H1 (cell line): Measurements from ENCODE around the gene LZTFL1. TPM values are rescaled to one million over a fixed set of nuclear protein-coding genes. Genes with fewer than 3 reads are reported as not detected.

ENCODE experiments used
- BACH1 ChIP-seq: IDR thresholded peaks from 2 replicates; pipeline ENCODE4 v1.6.1; 2012; ENCODE audit warnings: low read length, improper control_type of control experiment
- CBX8 ChIP-seq: fragments of 300-800, 300-1000 bp; sonication (generic); IDR thresholded peaks from 2 replicates; pipeline ENCODE4 v1.7.1; 2016; ENCODE audit warnings: low read depth, low read length, borderline replicate concordance
- CHD1 ChIP-seq: IDR thresholded peaks from 2 replicates; pipeline ENCODE4 v1.6.1; 2012; ENCODE audit warnings: low read depth, low read length, improper control_type of control experiment
- CHD7 ChIP-seq: fragments of 300-600 bp; sonication (generic); IDR thresholded peaks from 2 replicates; pipeline ENCODE4 v1.7.1; 2012; ENCODE audit warnings: low read length, moderate library complexity, mild to moderate bottlenecking, inconsistent platforms; ENCODE audit not compliant: insufficient replicate concordance
- KDM5A ChIP-seq: fragments of 200-600 bp; IDR thresholded peaks from 2 replicates; pipeline ENCODE4 v1.7.1; 2012; ENCODE audit warnings: mild to moderate bottlenecking, low read length, inconsistent platforms, mixed read lengths
- SIN3A ChIP-seq, 2 experiments: IDR thresholded peaks in 1 of 2; conservative IDR thresholded peaks in 1 of 2; 2 replicates each; pipeline ENCODE4 v1.6.1; 2011 to 2012; ENCODE audit warnings: low read length in 2 of 2, improper control_type of control experiment in 1 of 2, low read depth in 1 of 2, mild to moderate bottlenecking in 1 of 2
- TEAD4 ChIP-seq: IDR thresholded peaks from 2 replicates; pipeline ENCODE4 v1.6.1; 2012; ENCODE audit warnings: low read depth, low read length, inconsistent platforms, mixed read lengths
- polyA plus RNA-seq, 7 experiments: library from polyadenylated mRNA; depleted of rRNA in 3 of 7; stranded (reverse) in 5 of 7; unstranded in 2 of 7; fragments of >200 nt in 5 of 7; fragments of 200-250 nt in 2 of 7; gene quantifications; 1 replicate in 5 of 7; 2 replicates in 1 of 7; 4 replicates in 1 of 7; pipeline versions ENCODE4 v1.2.1 to v1.2.3, GENCODE V29; 2011 to 2013; ENCODE audit warnings: missing spikeins in 2 of 7, mixed read lengths in 2 of 7
- total RNA-seq: library from RNA; stranded (reverse); fragmentation: NEBNext Ultra II Directional; extraction: Animal tissue kit (Norgen Biotek cat#: 25700); gene quantifications from 2 replicates; pipeline ENCODE4 v1.2.1, GENCODE V29; 2021
- TF ChIP-seq, protein P1 (sequence below): IDR thresholded peaks from 2 replicates; pipeline ENCODE4 v1.6.1; 2012; ENCODE audit warnings: low read length, inconsistent platforms

The LZTFL1 gene
- total and polyA plus RNA-seq, 2 of the 8 experiments (the other 6 are each of a cell fraction or from before 2014, with no cell fraction given), result 8.7 to 11.5 TPM

DNA sequence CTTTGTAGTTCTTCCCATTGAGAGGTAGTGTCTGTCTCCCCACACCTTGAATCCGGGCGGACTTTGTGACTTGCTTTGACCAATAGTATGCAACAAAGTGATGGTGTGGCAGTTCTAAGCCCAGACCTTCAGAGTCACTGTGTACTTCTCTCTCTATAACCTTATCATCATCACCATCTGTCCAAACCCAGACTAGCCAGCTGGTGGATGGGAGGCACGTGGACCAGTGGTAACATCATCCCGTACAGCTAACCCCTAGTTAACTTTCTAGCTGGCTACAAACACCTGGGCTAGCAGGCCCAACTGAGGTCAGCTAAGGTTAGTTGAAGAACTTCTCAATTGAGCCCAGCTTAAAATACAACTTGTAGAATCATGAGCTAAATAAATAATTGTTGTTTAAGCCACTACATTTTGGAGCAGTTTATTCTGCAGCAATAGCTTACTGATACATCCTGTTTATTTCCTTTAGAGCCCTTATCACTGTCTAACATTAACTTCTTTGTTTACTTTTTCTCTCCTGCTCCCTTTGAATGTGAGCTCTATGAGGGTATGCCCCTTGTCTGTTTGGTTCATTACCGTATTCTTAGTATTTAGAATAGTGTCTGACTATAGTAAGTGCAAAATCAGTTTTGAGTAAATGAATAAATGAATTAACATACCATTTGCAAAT lies 32.9 kb upstream of the LZTFL1 start (continued):
- TF ChIP-seq CHD7 (no peak), KDM5A (no peak), TEAD4 (no peak), BACH1 (no peak), SIN3A (conservative IDR thresholded peaks at IDR 0.05 in 1 of 2, IDR thresholded peaks at IDR 0.05 in 1 of 2; ENCODE audit: low read depth in 1 of 2, low read length in 2 of 2) (no peak), CBX8 (no peak), CHD1 (no peak)
- TF ChIP-seq, protein P1, sequence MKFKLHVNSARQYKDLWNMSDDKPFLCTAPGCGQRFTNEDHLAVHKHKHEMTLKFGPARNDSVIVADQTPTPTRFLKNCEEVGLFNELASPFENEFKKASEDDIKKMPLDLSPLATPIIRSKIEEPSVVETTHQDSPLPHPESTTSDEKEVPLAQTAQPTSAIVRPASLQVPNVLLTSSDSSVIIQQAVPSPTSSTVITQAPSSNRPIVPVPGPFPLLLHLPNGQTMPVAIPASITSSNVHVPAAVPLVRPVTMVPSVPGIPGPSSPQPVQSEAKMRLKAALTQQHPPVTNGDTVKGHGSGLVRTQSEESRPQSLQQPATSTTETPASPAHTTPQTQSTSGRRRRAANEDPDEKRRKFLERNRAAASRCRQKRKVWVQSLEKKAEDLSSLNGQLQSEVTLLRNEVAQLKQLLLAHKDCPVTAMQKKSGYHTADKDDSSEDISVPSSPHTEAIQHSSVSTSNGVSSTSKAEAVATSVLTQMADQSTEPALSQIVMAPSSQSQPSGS, result no peak
